Calu3 (cell line): ENCODE data around the gene MEF2C. TPM values are rescaled to one million over a fixed set of nuclear protein-coding genes. Genes with fewer than 3 reads are reported as not detected.

Source experiments
- BruUV-seq: library from RNA; stranded (reverse); fragments of 400-500 nt; replicated peaks from 2 replicates; lab custom pipeline; 2021; lab: Mats Ljungman, UMichigan
- CTCF ChIA-PET: fragments of 300-600 bp; sonication (Branson Sonifier 250); formaldehyde crosslinking; loops from one replicate; lab custom pipeline; 2022; ENCODE audit warnings: antibody characterized with exemption; lab: Charles Lee
- DNase-seq: peaks from one replicate; pipeline ENCODE4 v3.0.0; 2022
- H3K27ac Mint-ChIP-seq: one replicate; pipeline ENCODE4 v1.8.0; 2022; ENCODE audit warnings: mixed read lengths; ENCODE audit not compliant: unreplicated experiment
- H3K27me3 Mint-ChIP-seq: one replicate; pipeline ENCODE4 v1.8.0; 2022; ENCODE audit warnings: mixed read lengths; ENCODE audit not compliant: unreplicated experiment
- H3K36me3 Mint-ChIP-seq: one replicate; pipeline ENCODE4 v1.8.0; 2022; ENCODE audit warnings: mild to moderate bottlenecking, moderate library complexity, mixed read lengths; ENCODE audit not compliant: insufficient read depth, unreplicated experiment
- H3K4me1 Mint-ChIP-seq: one replicate; pipeline ENCODE4 v1.8.0; 2022; ENCODE audit warnings: mild to moderate bottlenecking, low read depth, mixed read lengths; ENCODE audit not compliant: unreplicated experiment
- H3K4me3 Mint-ChIP-seq: one replicate; pipeline ENCODE4 v1.8.0; 2022; ENCODE audit warnings: mild to moderate bottlenecking, low read depth, moderate library complexity, mixed read lengths; ENCODE audit not compliant: unreplicated experiment
- H3K9me3 Mint-ChIP-seq: one replicate; pipeline ENCODE4 v1.8.0; 2022; ENCODE audit warnings: low read depth, mixed read lengths; ENCODE audit not compliant: unreplicated experiment
- CTCF ChIP-seq: fragments of 200-600 bp; IDR thresholded peaks from one replicate; pipeline ENCODE4 v1.8.0; 2022; ENCODE audit warnings: antibody characterized with exemption; ENCODE audit not compliant: unreplicated experiment
- intact Hi-C: fragments of 100-400 bp; cut with micrococcal nuclease; formaldehyde crosslinking; loops from one replicate; pipeline ENCODE4 v1.10.0; 2022; ENCODE audit not compliant: unreplicated experiment
- total RNA-seq: library from RNA; stranded (reverse); gene quantifications from 2 replicates; pipeline ENCODE4 v1.2.3, GENCODE V29; 2022

Gene MEF2C
- total RNA-seq, 1 experiment from 2014 or later: 6.1 TPM

GRCh38 chr5:88667496-88668201, 215.3 kb downstream of the MEF2C start:
- H3K9me3 Mint-ChIP-seq: no peaks in the 10 kb centered on the region
- peak overlapping the region; percentile 81 for H3K4me3 Mint-ChIP-seq
- H3K27me3 Mint-ChIP-seq: no peaks in the 10 kb centered on the region
- peaks cover 7% of the 10 kb centered on the region for H3K36me3 Mint-ChIP-seq
- no peak for DNase-seq
- H3K27ac Mint-ChIP-seq: no peak overlapping the region
- no peak for TF ChIP-seq CTCF
- CTCF ChIA-PET: interaction anchor here (0.8 kb wide), 1 partner anchor 12 kb away, joined by 4 read pairs; no protein-coding TSS in a partner anchor
- no TSS peak for BruUV-seq
- intact Hi-C loops: no loop called here
- H3K4me1 Mint-ChIP-seq: peaks cover 20% of the 10 kb centered on the region
